ENCODE data around the gene MAST4.

GRCh38 chr5:66570201-66570600, 26.0 kb upstream of the MAST4 start:
- TF ChIP-seq EZH2 (IDR thresholded peaks at IDR 0.05; ENCODE audit: insufficient read depth, poor library complexity, severe bottlenecking) (no peak), EZH2phosphoT487 (IDR thresholded peaks at IDR 0.05; ENCODE audit: insufficient read depth, low read depth) (no peak)
